K562 (cell line): ENCODE results near the gene MBNL2. TPM values are rescaled to one million over a fixed set of nuclear protein-coding genes. Genes with fewer than 3 reads are reported as not detected.

Source experiments
- ATAC-seq: fragments of 200-7000 bp; cut with Tn5 transposase; 3 replicates; pipeline ENCODE4 v1.9.1; 2020; ENCODE audit warnings: moderate library complexity
- BruUV-seq: library from RNA; stranded (reverse); fragments of 400-500 nt; replicated peaks from 2 replicates; lab custom pipeline; 2021; lab: Mats Ljungman, UMichigan
- CTCF ChIA-PET: fragments of 300-600 bp; formaldehyde crosslinking; extraction: SDS; loops from one replicate; lab custom pipeline; 2021; ENCODE audit warnings: low intra/inter-chr PET ratio; lab: Yijun Ruan, JAX
- POLR2A ChIA-PET: fragments of 300-600, 350-650 bp; sonication (Branson Sonifier 250); formaldehyde crosslinking; extraction: SDS; loops from one replicate; lab custom pipeline; 2021; ENCODE audit warnings: antibody characterized with exemption, inconsistent platforms; lab: Yijun Ruan, JAX
- DNase-seq, 4 experiments: peaks; one replicate each; pipeline versions ENCODE4 v3.0.0 to v3.0.0-alpha.2; 2011 to 2018; ENCODE audit warnings: low spot score in 3 of 4, mixed read lengths in 3 of 4; ENCODE audit errors: extremely low read depth in 1 of 4
- FAIRE-seq: peaks from 2 replicates; lab custom pipeline; 2011; peaks lifted over from hg19 to GRCh38; lab: Jason Lieb, UNC
- H2AFZ ChIP-seq: 2 replicates; pipeline ENCODE4 v1.6.0; 2011; ENCODE audit warnings: low read depth, low read length, control low read depth, inconsistent platforms
- H3K27ac ChIP-seq: fragments of 200-600 bp; 3 replicates; pipeline ENCODE4 v1.8.0; 2011; ENCODE audit warnings: low read depth, mild to moderate bottlenecking, control low read depth, inconsistent platforms, low read length, moderate library complexity, mixed read lengths; ENCODE audit errors: extremely low read depth
- H3K27me3 ChIP-seq, 2 experiments: fragments of 300-600 bp in 1 of 2; 2 replicates in 1 of 2; 3 replicates in 1 of 2; pipeline versions ENCODE4 v1.6.0 to v1.8.0; 2011; ENCODE audit warnings: inconsistent platforms in 2 of 2, low read length in 2 of 2, mild to moderate bottlenecking in 1 of 2, mixed read lengths in 1 of 2, moderate library complexity in 1 of 2; ENCODE audit not compliant: control insufficient read depth in 2 of 2, insufficient read depth in 2 of 2
- H3K36me3 ChIP-seq: fragments of 300-600 bp; 3 replicates; pipeline ENCODE4 v1.8.0; 2011; ENCODE audit warnings: mild to moderate bottlenecking, low read length, inconsistent platforms; ENCODE audit not compliant: control insufficient read depth, insufficient read depth
- H3K4me1 ChIP-seq, 2 experiments: fragments of 200-600 bp in 1 of 2; replicated peaks in 1 of 2; 2 replicates in 1 of 2; 3 replicates in 1 of 2; pipeline versions ENCODE4 v1.5.1 to v1.8.0; 2011; ENCODE audit warnings: inconsistent platforms in 2 of 2, low read length in 2 of 2, mild to moderate bottlenecking in 1 of 2, mixed read lengths in 1 of 2, moderate library complexity in 1 of 2; ENCODE audit not compliant: control insufficient read depth in 2 of 2, insufficient read depth in 2 of 2
- H3K4me2 ChIP-seq: 2 replicates; pipeline ENCODE4 v1.6.1; 2011; ENCODE audit warnings: low read length, control low read depth, inconsistent platforms, mixed read lengths; ENCODE audit not compliant: insufficient read depth
- H3K4me3 ChIP-seq: fragments of 200-600 bp; sonication (generic), shearing (Covaris generic); 2 replicates; pipeline ENCODE4 v1.5.1; 2016; ENCODE audit warnings: control low read depth, inconsistent platforms
- H3K79me2 ChIP-seq: fragments of 200-600 bp; 3 replicates; pipeline ENCODE4 v1.8.0; 2011; ENCODE audit warnings: low read length, inconsistent platforms; ENCODE audit not compliant: control insufficient read depth, insufficient read depth
- H3K9ac ChIP-seq, 2 experiments: 2 replicates each; pipeline versions ENCODE4 v1.6.0 to v1.6.1; 2011; ENCODE audit warnings: low read depth in 2 of 2, low read length in 2 of 2, control low read depth in 1 of 2, inconsistent platforms in 1 of 2, mild to moderate bottlenecking in 1 of 2, mixed read lengths in 1 of 2; ENCODE audit not compliant: insufficient read depth in 1 of 2
- H3K9me1 ChIP-seq: one replicate; pipeline ENCODE4 v1.6.0; 2011; ENCODE audit warnings: inconsistent platforms, mild to moderate bottlenecking, low read length, moderate library complexity; ENCODE audit not compliant: control insufficient read depth, insufficient read depth
- H3K9me3 ChIP-seq: replicated peaks from 2 replicates; pipeline ENCODE4 v1.5.1; 2011; ENCODE audit warnings: low read depth, low read length, inconsistent platforms; ENCODE audit not compliant: control insufficient read depth, insufficient read depth
- H4K20me1 ChIP-seq: replicated peaks from 2 replicates; pipeline ENCODE4 v1.6.1; 2011; ENCODE audit warnings: low read length, inconsistent platforms, mixed read lengths; ENCODE audit not compliant: control insufficient read depth, insufficient read depth
- CCAR2 ChIP-seq: fragments of 200-400 bp; formaldehyde crosslinking; IDR thresholded peaks from 2 replicates; pipeline ENCODE4 v1.6.1; 2017; ENCODE audit warnings: mild to moderate bottlenecking, low read depth, low read length
- FOXP1 ChIP-seq: sonication (generic); formaldehyde crosslinking; IDR thresholded peaks from 2 replicates; pipeline ENCODE4 v1.8.0; 2022; ENCODE audit warnings: mild to moderate bottlenecking, missing genetic modification reagents
- MTA1 ChIP-seq: fragments of 450-650 bp; IDR thresholded peaks from 2 replicates; pipeline ENCODE4 v1.6.1; 2017; ENCODE audit warnings: borderline replicate concordance
- NR4A1 ChIP-seq, 2 experiments: fragments of 250-450 bp in 1 of 2; fragments of 450-650 bp in 1 of 2; sonication (Bioruptor Pico) in 1 of 2; IDR thresholded peaks; 2 replicates each; pipeline versions ENCODE4 v1.4.0 to v1.6.1; 2016 to 2020; ENCODE audit warnings: mild to moderate bottlenecking in 2 of 2, missing compliant biosample characterization in 1 of 2, missing genetic modification characterization in 1 of 2, moderate library complexity in 1 of 2
- PTBP1 ChIP-seq: fragments of 200-400 bp; formaldehyde crosslinking; IDR thresholded peaks from 2 replicates; pipeline ENCODE4 v1.6.1; 2017; ENCODE audit warnings: low read depth, low read length
- TAF9B ChIP-seq: fragments of 450-650 bp; IDR thresholded peaks from 2 replicates; pipeline ENCODE4 v1.6.1; 2018; ENCODE audit warnings: mild to moderate bottlenecking; ENCODE audit not compliant: partially characterized antibody
- THRB ChIP-seq: fragments of 450-650 bp; formaldehyde crosslinking; conservative IDR thresholded peaks from 2 replicates; pipeline ENCODE4 v1.4.0; 2022; ENCODE audit warnings: mild to moderate bottlenecking, missing genetic modification characterization
- ZC3H4 ChIP-seq: sonication (generic); formaldehyde crosslinking; IDR thresholded peaks from 2 replicates; pipeline ENCODE4 v1.9.0; 2021; ENCODE audit warnings: missing genetic modification reagents, borderline replicate concordance
- ZC3H8 ChIP-seq: fragments of 450-650 bp; IDR thresholded peaks from 2 replicates; pipeline ENCODE4 v1.6.1; 2017
- ZNF253 ChIP-seq: fragments of 250-450 bp; sonication (Bioruptor Pico); conservative IDR thresholded peaks from 2 replicates; pipeline ENCODE4 v1.6.1; 2021; ENCODE audit warnings: mild to moderate bottlenecking
- ZNF785 ChIP-seq: fragments of 250-450 bp; sonication (Bioruptor Pico); IDR thresholded peaks from 2 replicates; pipeline ENCODE4 v1.4.0; 2020; ENCODE audit warnings: mild to moderate bottlenecking
- in situ Hi-C: fragments of 300-500 bp; cut with MboI; formaldehyde crosslinking; loops from 4 replicates; pipeline ENCODE4 v1.15.0; 2018; ENCODE audit warnings: inconsistent platforms, mixed read lengths
- intact Hi-C: fragments of 100-400 bp; cut with micrococcal nuclease; formaldehyde crosslinking; loops from 2 replicates; pipeline ENCODE4 v1.14.2; 2022
- polyA plus RNA-seq, 8 experiments: library from polyadenylated mRNA; depleted of rRNA in 4 of 8; stranded (reverse) in 5 of 8; unstranded in 3 of 8; fragments of >200 nt; fragmentation: Nextera tagmentation in 2 of 8; fragmentation: Illumina TruSeq in 1 of 8; extraction: Ambion mirVana in 2 of 8; extraction: Trizol in 1 of 8; gene quantifications; 2 replicates each; pipeline versions ENCODE4 v1.2.1 to v1.2.3, GENCODE V29; 2011 to 2014; ENCODE audit warnings: inconsistent platforms in 1 of 8, missing spikeins in 1 of 8
- total RNA-seq, 7 experiments: library from RNA; depleted of rRNA in 6 of 7; stranded (reverse); fragments of >200 nt in 6 of 7; fragmentation: Illumina TruSeq in 2 of 7; extraction: Trizol in 2 of 7; gene quantifications; 2 replicates each; pipeline versions ENCODE4 v1.2.1 to v1.2.3, GENCODE V29; 2011 to 2021; ENCODE audit warnings: low replicate concordance in 1 of 7
- TF ChIP-seq, protein P1 (sequence below): fragments of 450-650 bp; IDR thresholded peaks from 2 replicates; pipeline ENCODE4 v1.6.1; 2017; ENCODE audit warnings: antibody characterized with exemption, mild to moderate bottlenecking
- TF ChIP-seq, protein P2 (sequence below): fragments of 250-450 bp; sonication (Bioruptor Pico); IDR thresholded peaks from 2 replicates; pipeline ENCODE4 v1.9.0; 2021; ENCODE audit warnings: mild to moderate bottlenecking, inconsistent platforms
- TF ChIP-seq, protein P3 (sequence below): fragments of 250-450 bp; sonication (Bioruptor Pico); IDR thresholded peaks from 2 replicates; pipeline ENCODE4 v1.8.0; 2021; ENCODE audit warnings: moderate library complexity, mild to moderate bottlenecking, inconsistent platforms

Gene MBNL2
- total and polyA plus RNA-seq, 9 of the 15 experiments (the other 6 are each of a cell fraction or from before 2014, with no cell fraction given), result 7.0 to 24.8 (median 13.8) TPM

- BruUV-seq, result no TSS peak
- in situ Hi-C loops (loop anchor here (10.0 kb wide), 1 partner anchor 238 kb away; no protein-coding TSS in a partner anchor), intact Hi-C loops (no loop called here)
- Histone ChIP-seq H3K9ac (no peak overlapping the region), H4K20me1 (no peaks in the 10 kb centered on the region), H3K4me2 (no peak overlapping the region), H3K79me2 (no peaks in the 10 kb centered on the region), H2AFZ (no peak overlapping the region), H3K36me3 (peaks cover 15% of the 10 kb centered on the region; the same call in 1 of the 3 replicates), H3K27ac (no peak overlapping the region), H3K27me3 (no peaks in the 10 kb centered on the region), H3K4me3 (no peak overlapping the region), H3K4me1 (no peaks in the 10 kb centered on the region), H3K9me1 (no peaks in the 10 kb centered on the region), H3K9me3 (no peaks in the 10 kb centered on the region)
- ChIA-PET CTCF (no interaction called here), POLR2A (no interaction called here)
- DNase-seq (no peak), FAIRE-seq (no peak), ATAC-seq (no peak)
- TF ChIP-seq NR4A1 (CRISPR knock-in tag; IDR thresholded peaks at IDR 0.05), result no peak
- no peak for TF ChIP-seq NR4A1 (tag; IDR thresholded peaks at IDR 0.05)
- TF ChIP-seq, protein P1, sequence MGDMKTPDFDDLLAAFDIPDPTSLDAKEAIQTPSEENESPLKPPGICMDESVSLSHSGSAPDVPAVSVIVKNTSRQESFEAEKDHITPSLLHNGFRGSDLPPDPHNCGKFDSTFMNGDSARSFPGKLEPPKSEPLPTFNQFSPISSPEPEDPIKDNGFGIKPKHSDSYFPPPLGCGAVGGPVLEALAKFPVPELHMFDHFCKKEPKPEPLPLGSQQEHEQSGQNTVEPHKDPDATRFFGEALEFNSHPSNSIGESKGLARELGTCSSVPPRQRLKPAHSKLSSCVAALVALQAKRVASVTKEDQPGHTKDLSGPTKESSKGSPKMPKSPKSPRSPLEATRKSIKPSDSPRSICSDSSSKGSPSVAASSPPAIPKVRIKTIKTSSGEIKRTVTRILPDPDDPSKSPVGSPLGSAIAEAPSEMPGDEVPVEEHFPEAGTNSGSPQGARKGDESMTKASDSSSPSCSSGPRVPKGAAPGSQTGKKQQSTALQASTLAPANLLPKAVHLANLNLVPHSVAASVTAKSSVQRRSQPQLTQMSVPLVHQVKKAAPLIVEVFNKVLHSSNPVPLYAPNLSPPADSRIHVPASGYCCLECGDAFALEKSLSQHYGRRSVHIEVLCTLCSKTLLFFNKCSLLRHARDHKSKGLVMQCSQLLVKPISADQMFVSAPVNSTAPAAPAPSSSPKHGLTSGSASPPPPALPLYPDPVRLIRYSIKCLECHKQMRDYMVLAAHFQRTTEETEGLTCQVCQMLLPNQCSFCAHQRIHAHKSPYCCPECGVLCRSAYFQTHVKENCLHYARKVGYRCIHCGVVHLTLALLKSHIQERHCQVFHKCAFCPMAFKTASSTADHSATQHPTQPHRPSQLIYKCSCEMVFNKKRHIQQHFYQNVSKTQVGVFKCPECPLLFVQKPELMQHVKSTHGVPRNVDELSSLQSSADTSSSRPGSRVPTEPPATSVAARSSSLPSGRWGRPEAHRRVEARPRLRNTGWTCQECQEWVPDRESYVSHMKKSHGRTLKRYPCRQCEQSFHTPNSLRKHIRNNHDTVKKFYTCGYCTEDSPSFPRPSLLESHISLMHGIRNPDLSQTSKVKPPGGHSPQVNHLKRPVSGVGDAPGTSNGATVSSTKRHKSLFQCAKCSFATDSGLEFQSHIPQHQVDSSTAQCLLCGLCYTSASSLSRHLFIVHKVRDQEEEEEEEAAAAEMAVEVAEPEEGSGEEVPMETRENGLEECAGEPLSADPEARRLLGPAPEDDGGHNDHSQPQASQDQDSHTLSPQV, result no peak
- TF ChIP-seq, protein P2, sequence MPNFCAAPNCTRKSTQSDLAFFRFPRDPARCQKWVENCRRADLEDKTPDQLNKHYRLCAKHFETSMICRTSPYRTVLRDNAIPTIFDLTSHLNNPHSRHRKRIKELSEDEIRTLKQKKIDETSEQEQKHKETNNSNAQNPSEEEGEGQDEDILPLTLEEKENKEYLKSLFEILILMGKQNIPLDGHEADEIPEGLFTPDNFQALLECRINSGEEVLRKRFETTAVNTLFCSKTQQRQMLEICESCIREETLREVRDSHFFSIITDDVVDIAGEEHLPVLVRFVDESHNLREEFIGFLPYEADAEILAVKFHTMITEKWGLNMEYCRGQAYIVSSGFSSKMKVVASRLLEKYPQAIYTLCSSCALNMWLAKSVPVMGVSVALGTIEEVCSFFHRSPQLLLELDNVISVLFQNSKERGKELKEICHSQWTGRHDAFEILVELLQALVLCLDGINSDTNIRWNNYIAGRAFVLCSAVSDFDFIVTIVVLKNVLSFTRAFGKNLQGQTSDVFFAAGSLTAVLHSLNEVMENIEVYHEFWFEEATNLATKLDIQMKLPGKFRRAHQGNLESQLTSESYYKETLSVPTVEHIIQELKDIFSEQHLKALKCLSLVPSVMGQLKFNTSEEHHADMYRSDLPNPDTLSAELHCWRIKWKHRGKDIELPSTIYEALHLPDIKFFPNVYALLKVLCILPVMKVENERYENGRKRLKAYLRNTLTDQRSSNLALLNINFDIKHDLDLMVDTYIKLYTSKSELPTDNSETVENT (CRISPR knock-in tag), result no peak
- TF ChIP-seq FOXP1 (CRISPR knock-in tag), result no peak
- TF ChIP-seq, protein P3, sequence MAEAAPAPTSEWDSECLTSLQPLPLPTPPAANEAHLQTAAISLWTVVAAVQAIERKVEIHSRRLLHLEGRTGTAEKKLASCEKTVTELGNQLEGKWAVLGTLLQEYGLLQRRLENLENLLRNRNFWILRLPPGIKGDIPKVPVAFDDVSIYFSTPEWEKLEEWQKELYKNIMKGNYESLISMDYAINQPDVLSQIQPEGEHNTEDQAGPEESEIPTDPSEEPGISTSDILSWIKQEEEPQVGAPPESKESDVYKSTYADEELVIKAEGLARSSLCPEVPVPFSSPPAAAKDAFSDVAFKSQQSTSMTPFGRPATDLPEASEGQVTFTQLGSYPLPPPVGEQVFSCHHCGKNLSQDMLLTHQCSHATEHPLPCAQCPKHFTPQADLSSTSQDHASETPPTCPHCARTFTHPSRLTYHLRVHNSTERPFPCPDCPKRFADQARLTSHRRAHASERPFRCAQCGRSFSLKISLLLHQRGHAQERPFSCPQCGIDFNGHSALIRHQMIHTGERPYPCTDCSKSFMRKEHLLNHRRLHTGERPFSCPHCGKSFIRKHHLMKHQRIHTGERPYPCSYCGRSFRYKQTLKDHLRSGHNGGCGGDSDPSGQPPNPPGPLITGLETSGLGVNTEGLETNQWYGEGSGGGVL (CRISPR knock-in tag), result no peak
- no peak for TF ChIP-seq ZC3H4 (CRISPR knock-in tag)
- TF ChIP-seq ZC3H8, result no peak
- TF ChIP-seq ZNF785, result no peak
- TF ChIP-seq THRB (CRISPR knock-in tag), result no peak
- no peak for TF ChIP-seq ZNF253
- no peak for TF ChIP-seq TAF9B
- TF ChIP-seq MTA1, result no peak
- no peak for TF ChIP-seq CCAR2
- no peak for TF ChIP-seq PTBP1
Measured at GRCh38 chr13:97352815-97353214, 130.7 kb downstream of the MBNL2 start.
